Stomach (tissue), 9 donors: Measurements from ENCODE around the gene FOXO1. TPM values are rescaled to one million over a fixed set of nuclear protein-coding genes. Genes with fewer than 3 reads are reported as not detected.

Experiments used
- DNase-seq, 2 donors: peaks; one replicate each; pipeline versions ENCODE4 v3.0.0 to v3.0.0-alpha.2; 2013 to 2019
- H3K27ac ChIP-seq, 5 donors: fragments of 200-600 bp in 4 of 5; sonication (generic) in 4 of 5; one replicate each; pipeline ENCODE4 v1.5.1; 2013 to 2019; ENCODE audit warnings: mild to moderate bottlenecking in 1 of 5, moderate library complexity in 1 of 5
- H3K27me3 ChIP-seq, 3 donors: fragments of 200-600 bp; sonication (generic); one replicate each; pipeline ENCODE4 v1.5.1; 2017 to 2019; ENCODE audit warnings: mixed run types in 1 of 3
- H3K36me3 ChIP-seq, 4 donors: fragments of 200-600 bp; sonication (generic); 1 replicate in 3 of 4; 2 replicates in 1 of 4; pipeline ENCODE4 v1.5.1; 2016 to 2019
- H3K4me1 ChIP-seq, 4 donors: fragments of 200-600 bp; sonication (generic); one replicate each; pipeline ENCODE4 v1.5.1; 2016 to 2019
- H3K4me3 ChIP-seq, 4 donors: fragments of 200-600 bp; sonication (generic) in 3 of 4; one replicate each; pipeline ENCODE4 v1.5.1; 2016 to 2019; ENCODE audit warnings: mild to moderate bottlenecking in 1 of 4
- H3K9me3 ChIP-seq, 4 donors: fragments of 200-600 bp; sonication (generic); one replicate each; pipeline ENCODE4 v1.5.1; 2016 to 2019
- CTCF ChIP-seq, 7 experiments: fragments of 450-650 bp in 4 of 7; fragments of 200-600 bp in 3 of 7; sonication (generic) in 3 of 7; IDR thresholded peaks; one replicate each; pipeline ENCODE4 v1.5.1; 2016 to 2019; ENCODE audit warnings: antibody characterized with exemption in 7 of 7, control low read depth in 2 of 7, mild to moderate bottlenecking in 1 of 7
- EP300 ChIP-seq: sonication (generic); formaldehyde crosslinking; IDR thresholded peaks from one replicate; pipeline ENCODE4 v1.6.1; 2017; ENCODE audit warnings: antibody characterized with exemption
- POLR2A ChIP-seq, 4 donors: fragments of 450-650 bp; IDR thresholded peaks; one replicate each; pipeline ENCODE4 v1.6.1; 2016; ENCODE audit warnings: antibody characterized with exemption in 4 of 4, control low read depth in 2 of 4, mild to moderate bottlenecking in 1 of 4, moderate library complexity in 1 of 4
- POLR2AphosphoS5 ChIP-seq, 3 donors: sonication (generic); formaldehyde crosslinking; IDR thresholded peaks; one replicate each; pipeline ENCODE4 v1.6.1; 2016; ENCODE audit warnings: antibody characterized with exemption in 3 of 3
- WGBS, 5 donors: extraction: QIAGEN DNeasy Blood & Tissue Kit in 3 of 5; methylation state at CpG; one replicate each; pipeline versions ENCODE4 v1.1.5 to v1.1.7; 2013 to 2018; 5-methylcytosine and 5-hydroxymethylcytosine counted together
- intact Hi-C: fragments of 100-400 bp; cut with DNase I; formaldehyde crosslinking; loops from one replicate; pipeline ENCODE4 v1.15.1; 2023; ENCODE audit warnings: low total_unique reads
- polyA plus RNA-seq, 3 donors: library from polyadenylated mRNA; stranded (reverse); fragments of 200-250 nt; gene quantifications; one replicate each; pipeline ENCODE4 v1.2.3, GENCODE V29; 2013
- total RNA-seq, 5 donors: library from RNA; depleted of rRNA; stranded (reverse); fragments of >200 nt; gene quantifications; one replicate each; pipeline versions ENCODE4 v1.1.0 to v1.2.3, GENCODE V29; 2014 to 2016
- donor health status: healthy with polysubstance abuse.
- donor health status: Bipolar disorder and iron deficiency.
- donor health status: healthy.

FOXO1 gene
- total and polyA plus RNA-seq, 8 donors = 4.2 to 43.7 (median 19.6) TPM

GRCh38 chr13:40652588-40652940 lies 13.9 kb downstream of the FOXO1 start:
- Histone ChIP-seq H3K36me3 (no peaks in the 10 kb centered on the region), H3K27ac (no peak overlapping the region), H3K9me3 (no peaks in the 10 kb centered on the region), H3K4me1 (peaks cover 23 to 88% (median 50%) of the 10 kb centered on the region in 4 donors), H3K4me3 (no peak overlapping the region), H3K27me3 (no peaks in the 10 kb centered on the region)
- intact Hi-C loops = no loop called here
- WGBS, 5 donors = 49 to 62% (median 58%) methylated on average over 2 of the region's 2 CpGs
- no peak for DNase-seq
- no peak for TF ChIP-seq CTCF (IDR thresholded peaks at IDR 0.05)
- no peak for TF ChIP-seq EP300
- TF ChIP-seq POLR2AphosphoS5 (IDR thresholded peaks at IDR 0.05) = no peak
- no peak for TF ChIP-seq POLR2A (IDR thresholded peaks at IDR 0.05)

DNA sequence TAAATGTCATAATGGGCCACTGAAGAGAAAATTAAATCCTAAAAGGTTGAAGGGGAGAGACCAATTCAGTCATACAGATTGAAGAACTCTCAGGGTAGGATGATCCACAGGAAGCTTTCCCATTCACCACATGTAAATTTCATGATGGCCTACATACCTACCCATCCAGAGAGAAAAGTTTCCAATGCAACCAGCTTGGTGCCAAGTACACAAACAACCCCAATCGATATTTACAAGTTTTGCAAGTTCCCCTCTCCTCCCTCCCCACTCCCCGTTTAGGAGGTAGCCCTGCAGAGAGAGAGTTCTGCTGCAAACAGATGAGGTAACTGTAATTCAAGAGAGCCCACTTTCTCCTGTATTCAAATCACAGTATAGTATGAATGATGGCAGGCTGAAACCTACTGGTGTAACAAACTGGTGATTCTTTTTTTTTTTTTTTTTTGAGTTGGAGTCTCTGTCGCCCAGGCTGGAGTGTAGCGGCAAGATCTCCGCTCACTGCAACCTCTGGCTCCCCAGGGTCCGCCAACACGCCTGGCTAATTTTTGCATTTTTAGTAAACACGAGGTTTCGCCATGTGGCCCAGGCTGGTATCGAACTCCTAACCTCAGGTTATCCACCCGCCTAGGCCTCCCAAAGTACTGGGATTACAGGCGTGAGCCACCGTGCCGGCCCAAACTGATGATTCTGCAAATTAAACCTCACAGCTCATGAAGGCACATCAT lies 14.4 kb downstream of the FOXO1 start:
- Histone ChIP-seq H3K36me3 (no peaks in the 10 kb centered on the region), H3K27ac (no peak overlapping the region), H3K4me1 (peaks cover 23 to 88% (median 48%) of the 10 kb centered on the region in 4 donors), H3K27me3 (no peaks in the 10 kb centered on the region), H3K4me3 (no peak overlapping the region), H3K9me3 (no peaks in the 10 kb centered on the region)
- 84 to 92% (median 86%) methylated on average over 14 of the region's 14 CpGs for WGBS, 5 donors
- intact Hi-C loops = no loop called here
- no peak for DNase-seq
- TF ChIP-seq CTCF (IDR thresholded peaks at IDR 0.05) (no peak), POLR2AphosphoS5 (IDR thresholded peaks at IDR 0.05) (no peak)

DNA sequence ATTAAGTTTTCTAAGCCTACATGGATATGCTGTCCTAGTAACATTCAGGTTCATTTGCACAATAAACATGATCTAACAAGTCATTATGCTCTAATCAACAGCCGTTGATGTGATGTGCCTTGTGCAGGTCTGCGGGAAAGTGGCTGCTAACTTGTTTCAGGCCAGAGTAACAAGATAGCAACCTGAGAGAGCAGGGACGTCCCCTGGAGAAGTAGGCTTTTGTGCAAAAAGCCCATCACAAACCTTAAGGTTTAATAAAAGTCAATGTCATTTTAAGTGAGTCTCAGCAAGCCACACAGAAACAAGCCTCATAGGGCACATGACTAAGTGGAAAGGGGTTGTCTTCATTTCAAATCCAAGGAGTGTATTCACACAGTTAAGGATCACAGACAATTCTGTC lies 17.6 kb downstream of the FOXO1 start:
- intact Hi-C loops = no loop called here
- peaks cover 31 to 91% (median 62%) of the 10 kb centered on the region in 4 donors for H3K4me1 ChIP-seq
- WGBS, 5 donors = 36 to 57% (median 48%) methylated on average over 3 of the region's 3 CpGs

DNA sequence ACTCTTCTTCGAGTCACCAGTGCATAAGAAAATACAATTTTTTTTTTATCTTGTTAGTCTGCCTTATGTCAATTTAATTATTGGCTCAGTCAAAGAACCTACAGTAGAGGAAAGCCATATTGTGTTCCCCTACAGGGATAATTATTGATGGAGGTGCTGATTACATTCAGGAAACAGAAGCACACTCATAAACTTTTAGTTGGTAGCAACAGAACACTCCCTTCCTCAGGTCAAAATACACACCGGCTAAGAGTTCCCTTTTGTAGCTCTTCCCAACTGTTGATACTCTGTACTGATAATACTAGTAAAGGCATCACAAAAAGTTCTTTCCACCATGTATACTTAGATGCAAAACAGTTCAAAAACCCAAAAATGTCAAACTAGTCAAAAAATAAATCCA lies 18.4 kb downstream of the FOXO1 start:
- WGBS, 5 donors = 42 to 52% (median 50%) methylated on average over 2 of the region's 2 CpGs
- no peak overlapping the region for H3K27ac ChIP-seq
- no peak overlapping the region for H3K4me3 ChIP-seq
- H3K27me3 ChIP-seq = no peaks in the 10 kb centered on the region
- no peak for DNase-seq
- TF ChIP-seq EP300 = no peak
- no peak for TF ChIP-seq POLR2AphosphoS5 (IDR thresholded peaks at IDR 0.05)
- TF ChIP-seq CTCF (IDR thresholded peaks at IDR 0.05) = no peak
- no peak for TF ChIP-seq POLR2A (IDR thresholded peaks at IDR 0.05)
- peaks cover 25 to 84% (median 54%) of the 10 kb centered on the region in 4 donors for H3K4me1 ChIP-seq
- no peaks in the 10 kb centered on the region for H3K9me3 ChIP-seq
- intact Hi-C loops = no loop called here
- H3K36me3 ChIP-seq = no peaks in the 10 kb centered on the region

More for the DNA sequence above, 17.6 kb downstream of the FOXO1 start:
- Histone ChIP-seq H3K27me3 (no peaks in the 10 kb centered on the region), H3K4me3 (no peak overlapping the region), H3K36me3 (no peaks in the 10 kb centered on the region), H3K9me3 (no peaks in the 10 kb centered on the region), H3K27ac (no peak overlapping the region)
- DNase-seq = no peak
- TF ChIP-seq POLR2A (IDR thresholded peaks at IDR 0.05) (no peak), EP300 (no peak), CTCF (IDR thresholded peaks at IDR 0.05) (no peak), POLR2AphosphoS5 (IDR thresholded peaks at IDR 0.05) (no peak)
